Adipose tissue (tissue), 3 donors: Measurements from ENCODE around the gene ENTPD2. TPM values are rescaled to one million over a fixed set of nuclear protein-coding genes. Genes with fewer than 3 reads are reported as not detected.
"Not testable (repeated sequence)": the region's sequence is repeated elsewhere in the genome, so short reads cannot be mapped to it uniquely, and the experiment has no call there.

ENCODE experiments used
- H3K27ac ChIP-seq: one replicate; pipeline ENCODE4 v1.5.1; 2013; ENCODE audit warnings: low read depth, low read length
- WGBS, 3 donors: extraction: QIAGEN DNeasy Blood & Tissue Kit; methylation state at CpG; one replicate each; pipeline ENCODE4 v1.1.7; 2013; 5-methylcytosine and 5-hydroxymethylcytosine counted together
- polyA plus RNA-seq, 3 donors: library from polyadenylated mRNA; stranded (reverse); fragments of 200-250 nt; gene quantifications; one replicate each; pipeline ENCODE4 v1.2.3, GENCODE V29; 2013
- donor health status: healthy with polysubstance abuse.
- donor health status: Bipolar disorder and iron deficiency.
- donor health status: healthy.

The ENTPD2 gene
- polyA plus RNA-seq, 3 donors = 0.61 to 1.6 (median 1.3) TPM

DNA sequence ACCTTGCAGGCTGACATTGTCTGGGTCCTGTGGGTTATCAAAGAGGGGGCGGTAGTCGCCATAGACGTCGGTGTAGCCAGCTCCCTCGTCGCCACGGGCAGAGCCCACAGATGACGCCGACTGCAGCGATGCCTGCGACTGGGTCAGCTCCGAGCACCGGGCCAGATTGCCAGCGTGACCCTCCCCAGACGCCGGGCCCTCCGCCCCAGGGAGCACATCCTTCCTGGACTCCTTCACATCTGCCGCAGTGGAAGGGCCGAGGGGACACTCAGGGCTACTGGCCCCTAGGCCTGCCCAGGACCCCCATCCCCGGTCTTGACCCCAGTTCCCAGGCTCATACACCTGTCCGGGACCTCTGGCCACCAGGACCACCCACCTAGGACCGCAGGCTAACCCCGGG is 39.7 kb downstream of the ENTPD2 start:
- no peak overlapping the region for H3K27ac ChIP-seq
- WGBS, 3 donors = 92 to 97% (median 94%) methylated on average over 23 of the region's 23 CpGs

DNA sequence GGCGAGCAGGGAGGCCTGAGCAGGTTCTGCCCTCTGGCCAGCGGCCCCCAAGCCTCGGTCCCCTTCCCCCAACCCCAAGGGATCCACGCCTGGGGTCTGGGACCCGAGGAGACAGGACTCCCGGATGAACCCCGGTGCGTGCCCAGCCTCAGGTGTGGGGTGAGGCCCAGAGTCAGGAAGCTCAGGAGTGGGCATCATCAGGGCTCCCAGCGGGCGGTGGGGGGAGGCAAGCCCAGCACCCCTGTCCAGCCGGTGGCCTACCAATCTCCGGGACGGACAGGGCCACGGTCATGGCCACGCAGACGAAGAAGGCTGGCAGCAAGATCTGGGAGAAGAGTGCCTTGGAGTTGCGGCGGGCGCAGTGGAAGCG is 40.3 kb downstream of the ENTPD2 start:
- 94 to 96% (median 95%) methylated on average over 15 to 20 of the region's 20 CpGs for WGBS, 3 donors

DNA sequence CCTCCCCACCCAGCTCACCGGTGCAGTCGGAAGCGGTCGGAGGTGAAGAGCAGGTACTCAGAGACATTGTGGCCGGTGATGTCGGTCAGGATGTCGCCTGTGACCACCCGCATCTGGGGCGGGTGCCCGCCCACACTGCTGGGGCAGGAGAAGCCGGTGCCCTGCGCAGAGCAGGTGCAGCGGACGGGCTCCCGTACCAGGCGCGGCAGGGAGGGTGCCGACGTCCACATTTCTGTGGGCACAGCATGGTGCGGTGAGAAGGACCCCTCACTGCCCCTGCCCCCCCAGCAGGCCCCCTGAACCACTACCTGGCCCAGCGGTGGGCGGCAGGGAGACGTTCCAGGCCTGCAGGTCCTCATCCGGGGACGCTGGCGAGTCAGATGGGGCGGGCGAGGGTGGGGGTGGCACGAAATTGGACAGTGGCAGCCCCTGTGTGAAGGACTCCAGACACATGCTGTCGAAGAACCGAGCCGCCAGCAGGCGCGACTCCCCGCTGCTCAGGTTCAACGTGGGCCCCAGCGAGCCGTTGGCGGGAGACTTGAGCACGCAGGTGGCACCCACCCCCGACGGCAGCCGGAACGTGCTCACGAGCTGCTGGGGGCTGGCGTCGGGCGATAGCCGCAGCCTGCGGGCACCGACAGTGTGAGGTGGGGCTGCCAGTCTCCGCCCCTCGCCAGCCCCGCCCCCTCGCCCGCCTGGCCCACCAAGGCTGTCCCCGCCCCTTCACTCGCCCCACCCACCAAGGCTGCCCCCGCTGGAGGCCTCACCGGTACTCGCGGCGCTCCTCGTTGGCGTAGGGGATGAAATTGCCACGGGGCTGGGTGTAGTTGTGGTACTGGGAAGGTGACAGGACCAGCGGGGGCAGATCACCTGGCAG is 40.9 kb downstream of the ENTPD2 start:
- WGBS, 3 donors = 86 to 88% (median 88%) methylated on average over 63 to 67 of the region's 67 CpGs
- no peak overlapping the region for H3K27ac ChIP-seq

More for the DNA sequence above, 40.3 kb downstream of the ENTPD2 start:
- no peak overlapping the region for H3K27ac ChIP-seq

DNA sequence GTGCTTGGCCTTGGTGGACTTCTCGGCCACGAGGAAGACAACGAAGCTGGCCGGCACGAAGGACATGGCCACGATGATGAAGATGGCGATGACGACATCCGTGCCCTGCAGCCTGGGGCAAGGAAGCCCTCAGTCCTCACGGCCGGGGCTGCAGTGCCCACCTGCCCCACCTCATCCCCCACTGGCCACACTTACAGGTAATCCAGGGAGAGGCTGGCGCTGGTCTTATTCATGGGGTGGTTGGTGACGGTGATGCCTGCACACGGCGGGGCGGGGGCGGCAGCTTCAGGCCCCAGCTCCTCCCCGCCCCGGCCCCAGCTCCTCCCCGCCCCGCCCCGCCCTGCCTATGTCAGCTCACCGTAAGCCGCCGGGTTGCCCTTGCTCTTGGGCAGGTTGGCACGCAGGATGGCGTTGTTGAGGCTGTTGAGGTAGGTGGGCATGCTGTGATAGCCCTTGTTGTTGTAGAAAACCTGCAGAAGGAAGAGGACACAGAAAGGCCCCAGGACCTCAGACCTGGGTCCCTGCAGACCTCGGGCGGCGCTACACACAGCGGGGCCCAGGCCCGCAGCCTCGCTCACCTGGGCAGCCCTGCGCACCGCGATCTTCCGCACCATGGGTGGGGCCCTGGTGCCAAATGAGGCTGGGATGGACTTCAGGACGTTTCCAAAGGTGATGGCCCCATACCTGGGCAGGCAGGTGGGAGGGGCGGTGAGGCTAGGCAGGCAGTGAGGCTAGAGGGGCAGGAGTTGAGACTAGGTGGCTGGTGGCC is 41.8 kb downstream of the ENTPD2 start:
- 93 to 95% (median 95%) methylated on average over 26 to 39 of the region's 39 CpGs for WGBS, 3 donors
- H3K27ac ChIP-seq = no peak overlapping the region

DNA sequence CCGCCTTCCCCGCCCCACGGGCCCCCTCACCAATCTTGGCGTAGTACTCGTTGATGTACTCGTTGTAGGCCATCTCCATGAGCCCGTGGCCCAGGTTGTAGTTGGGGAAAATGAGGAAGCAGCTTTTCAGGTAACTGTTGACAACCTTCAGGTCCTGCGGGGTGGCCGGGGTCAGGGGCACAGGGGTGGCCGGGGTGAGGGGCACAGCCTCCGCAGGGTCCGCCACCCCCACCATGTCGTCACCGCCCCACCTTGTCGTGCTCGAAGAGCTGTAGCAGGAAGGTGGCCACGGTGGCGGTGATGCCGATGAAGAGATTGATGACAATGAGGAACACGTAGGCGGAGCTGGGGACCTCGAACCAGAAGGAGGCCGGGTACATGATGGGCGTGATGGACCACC is 42.7 kb downstream of the ENTPD2 start:
- 94 to 97% (median 96%) methylated on average over 24 of the region's 24 CpGs for WGBS, 3 donors
- no peak overlapping the region for H3K27ac ChIP-seq

DNA sequence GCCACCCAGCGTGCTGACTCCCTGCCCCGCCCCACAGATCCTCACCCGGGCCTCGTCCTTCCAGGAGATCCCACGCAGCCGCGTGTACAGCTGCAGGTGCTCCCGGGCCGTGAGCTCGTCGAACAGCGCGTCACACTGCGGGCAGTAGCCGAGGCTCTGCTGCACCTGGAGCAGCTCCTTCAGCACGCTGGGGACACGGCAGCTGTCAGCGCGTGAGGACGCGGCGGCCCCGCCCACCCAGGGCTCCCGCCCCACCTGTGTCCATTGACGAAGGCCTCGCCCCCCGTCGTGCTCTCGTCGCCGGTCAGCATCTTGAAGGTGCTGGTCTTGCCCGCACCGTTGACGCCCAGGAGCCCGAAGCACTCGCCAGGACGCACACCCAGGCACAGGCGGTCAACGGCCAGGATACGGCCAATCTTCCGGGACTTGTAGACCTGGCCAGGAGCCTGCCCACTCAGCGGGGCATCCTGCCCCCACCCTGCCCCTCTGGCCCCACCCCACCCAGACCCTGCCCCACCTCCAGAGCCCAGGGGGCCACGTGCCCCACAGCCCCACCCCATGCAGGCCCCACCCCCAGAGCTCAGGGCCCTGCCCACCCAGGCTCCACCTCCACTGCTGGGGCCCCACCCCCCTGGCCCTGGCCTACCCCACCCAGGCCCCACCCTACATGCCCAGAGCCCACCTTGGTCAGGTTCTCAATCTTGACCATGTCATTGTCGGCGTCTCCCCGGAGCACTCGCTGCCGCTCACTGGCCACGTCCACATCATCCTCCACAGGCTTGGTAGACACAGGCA is 43.7 kb downstream of the ENTPD2 start:
- 93 to 97% (median 95%) methylated on average over 45 to 49 of the region's 49 CpGs for WGBS, 3 donors
- H3K27ac ChIP-seq = no peak overlapping the region

DNA sequence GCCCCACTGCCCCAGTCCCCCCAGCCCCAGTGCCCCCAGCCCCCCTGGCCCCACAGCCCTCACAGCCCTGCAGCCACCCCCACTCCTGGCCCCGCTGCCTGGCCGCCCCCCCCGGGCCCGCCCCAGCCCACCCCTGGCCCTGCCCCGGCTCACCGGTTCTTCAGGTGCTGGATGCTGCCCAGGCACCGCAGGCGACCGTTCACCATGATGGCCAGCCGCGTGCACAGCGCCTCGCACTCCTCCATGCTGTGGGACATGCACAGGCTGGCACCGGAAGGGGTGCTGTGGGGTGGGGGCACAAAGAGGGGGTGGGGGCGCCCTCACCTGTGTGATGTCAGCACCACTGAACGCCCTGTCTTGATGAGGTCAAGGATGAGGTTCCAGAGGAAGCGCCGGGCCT is 44.6 kb downstream of the ENTPD2 start:
- no peak overlapping the region for H3K27ac ChIP-seq
- 88 to 93% (median 91%) methylated on average over 12 to 18 of the region's 18 CpGs for WGBS, 3 donors

DNA sequence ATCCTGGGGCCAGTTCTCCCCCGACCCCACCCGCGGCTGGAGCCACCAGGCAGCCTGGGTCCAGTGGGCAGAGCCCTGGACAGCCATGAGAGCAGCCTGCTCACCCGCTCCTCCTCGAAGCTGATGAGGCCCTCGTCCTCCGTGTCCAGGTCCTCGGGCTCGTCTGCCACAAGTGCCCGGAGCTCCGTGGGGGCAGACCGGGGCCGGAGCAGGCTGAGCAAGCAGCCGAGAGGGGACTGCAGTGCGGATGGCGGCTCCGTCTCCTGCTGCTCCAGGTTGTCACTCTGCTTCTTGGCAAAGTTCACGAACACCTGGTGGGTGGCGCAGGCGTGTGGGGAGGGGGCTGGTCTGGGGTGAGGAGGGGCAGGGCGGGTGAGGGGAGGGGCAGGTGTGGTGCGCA is 45.5 kb downstream of the ENTPD2 start:
- 84 to 89% (median 87%) methylated on average over 21 to 22 of the region's 22 CpGs for WGBS, 3 donors
- no peak overlapping the region for H3K27ac ChIP-seq

DNA sequence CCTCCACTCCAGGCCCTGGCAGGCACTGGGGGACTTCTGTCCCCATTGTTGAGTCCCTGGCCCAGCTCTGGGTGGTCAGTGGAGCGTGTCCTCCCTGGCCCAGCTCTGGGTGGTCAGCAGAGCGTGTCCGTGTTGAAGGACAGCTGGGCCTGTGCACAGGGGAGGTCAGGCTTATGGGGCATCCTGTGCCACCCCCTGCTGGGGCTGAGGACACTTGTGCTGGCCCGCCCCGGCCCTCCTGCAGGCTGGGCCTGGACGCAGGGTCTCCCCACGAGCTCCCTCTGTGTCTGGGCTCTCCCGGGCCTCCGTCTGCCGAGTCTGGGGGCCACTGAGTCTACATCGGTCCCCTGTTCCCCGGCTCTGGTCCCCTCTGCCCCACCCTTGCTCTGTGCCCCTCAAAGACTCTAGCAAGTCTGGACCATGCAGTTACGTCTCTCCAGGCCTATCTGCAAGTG is 46.0 kb downstream of the ENTPD2 start:
- WGBS, 3 donors = 86 to 93% (median 92%) methylated on average over 11 to 13 of the region's 13 CpGs
- H3K27ac ChIP-seq = no peak overlapping the region

DNA sequence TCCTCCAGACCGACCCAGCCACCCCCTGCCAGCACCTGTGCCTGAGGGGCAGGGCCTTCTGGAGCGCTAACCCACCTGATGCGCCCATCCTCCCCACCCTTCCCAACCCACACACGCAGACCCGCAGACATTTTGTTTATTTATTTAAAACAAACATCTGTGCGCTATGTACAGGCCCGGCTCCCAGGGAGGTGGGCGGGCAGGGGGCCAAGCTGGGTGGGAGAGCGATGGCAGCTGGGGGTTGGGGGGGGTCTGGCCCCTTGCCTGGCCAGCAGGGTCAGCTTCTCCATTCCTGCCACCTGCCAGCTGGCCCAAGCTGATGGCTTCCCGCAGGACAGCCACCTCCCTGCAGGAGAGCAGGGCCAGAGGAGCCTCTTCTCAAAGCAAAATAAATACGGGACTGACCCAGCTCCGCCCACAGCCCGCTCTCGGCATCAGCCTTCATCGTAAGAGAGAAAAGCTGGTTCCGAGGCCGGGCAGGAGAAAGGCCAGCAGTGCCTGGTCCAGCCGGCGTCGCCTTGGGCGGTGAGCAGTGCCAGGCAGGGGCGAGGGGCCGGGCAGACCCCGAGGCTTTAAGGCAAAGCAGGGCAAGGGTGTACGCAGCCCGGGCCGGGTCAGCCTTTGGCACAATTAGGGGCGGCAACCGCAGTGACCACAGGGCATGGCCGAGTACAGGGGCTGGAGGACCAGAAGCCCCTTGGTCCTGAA is 46.6 kb downstream of the ENTPD2 start:
- WGBS, 3 donors = 72 to 82% (median 81%) methylated on average over 28 to 30 of the region's 30 CpGs
- H3K27ac ChIP-seq = no peak overlapping the region

DNA sequence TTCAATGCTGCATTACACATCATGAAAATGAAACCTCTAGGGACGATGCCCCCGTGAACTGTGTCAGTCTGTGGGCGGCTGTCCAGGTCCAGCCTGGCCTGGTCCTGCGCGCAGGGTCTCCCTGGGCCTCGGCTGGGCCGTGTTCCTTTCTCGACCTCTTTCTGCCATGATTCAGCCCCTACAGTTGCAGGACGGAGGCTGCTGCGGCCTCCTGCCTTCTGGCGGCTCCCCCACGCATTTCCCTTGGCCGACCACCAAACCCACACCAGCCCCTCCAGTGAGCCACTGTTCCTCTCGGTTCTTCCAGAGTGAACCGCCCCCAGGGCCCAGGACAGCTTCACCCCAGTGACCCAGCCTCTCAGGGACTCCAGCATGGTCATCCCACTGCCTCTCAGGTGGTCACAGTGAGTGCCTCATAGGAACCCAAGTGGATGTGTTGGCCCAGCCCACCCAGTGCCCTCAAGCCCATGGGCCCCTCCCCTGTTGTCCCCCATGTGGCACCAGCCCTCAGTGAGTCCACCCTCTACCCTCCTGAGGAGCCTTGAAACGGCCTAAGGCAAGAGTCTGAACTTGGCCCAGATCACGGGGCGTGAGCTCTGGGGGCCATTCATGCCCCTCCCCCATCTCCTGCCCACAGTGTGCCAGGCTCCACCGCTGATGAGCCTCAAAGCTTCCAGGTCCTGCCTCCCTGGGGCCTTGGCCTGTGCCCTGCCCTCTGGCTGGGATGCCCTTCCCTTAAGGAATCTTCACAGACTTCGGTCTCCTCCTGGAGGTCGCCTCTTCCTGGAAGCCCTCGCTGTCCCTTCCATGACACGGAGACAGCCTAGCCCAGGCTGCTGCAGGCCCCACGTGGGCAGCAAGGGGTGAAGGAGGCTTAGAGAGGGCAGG is 47.5 kb downstream of the ENTPD2 start:
- no peak overlapping the region for H3K27ac ChIP-seq
- WGBS, 3 donors = 50 to 91% (median 53%) methylated on average over 24 of the region's 24 CpGs

DNA sequence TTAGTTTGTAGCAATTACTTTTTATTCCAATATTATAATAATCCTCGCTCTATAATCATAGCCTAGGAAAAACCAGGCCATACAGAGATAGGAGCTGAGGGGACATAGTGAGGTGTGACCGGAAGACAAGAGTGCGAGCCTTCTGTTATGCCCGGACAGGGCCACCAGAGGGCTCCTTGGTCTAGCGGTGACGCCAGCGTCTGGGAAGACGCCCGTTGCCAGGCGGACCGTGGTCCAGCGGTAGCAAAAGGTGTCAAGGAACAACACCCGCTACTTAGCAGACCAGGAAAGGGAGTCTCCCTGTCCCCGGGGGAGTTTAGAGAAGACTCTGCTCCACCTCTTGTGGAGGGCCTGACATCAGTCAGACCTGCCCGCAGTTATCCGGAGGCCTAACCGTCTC is 49.6 kb downstream of the ENTPD2 start:
- WGBS, 3 donors = 37 to 46% (median 46%) methylated on average over 16 to 17 of the region's 17 CpGs
- not testable (repeated sequence) for H3K27ac ChIP-seq

DNA sequence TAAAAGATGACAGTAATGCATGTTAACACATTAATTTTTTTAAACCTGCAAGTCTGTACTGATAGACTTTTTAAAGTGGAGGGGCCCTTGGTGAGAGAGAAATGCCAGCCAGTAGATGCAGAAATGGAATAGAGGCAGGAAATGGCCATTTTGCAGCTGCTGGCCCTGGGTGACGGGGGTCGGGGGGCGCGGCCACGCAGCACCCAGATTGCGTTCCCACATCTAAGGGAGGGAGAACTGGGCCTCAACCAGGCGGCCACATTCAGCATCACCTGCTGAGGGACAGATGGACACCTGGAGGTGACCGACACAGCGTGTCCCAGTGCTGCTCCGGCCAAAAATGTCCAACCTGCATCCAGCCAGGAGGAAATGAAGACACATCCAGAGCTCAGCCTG is 51.2 kb downstream of the ENTPD2 start:
- H3K27ac ChIP-seq = no peak overlapping the region
- WGBS, 3 donors = 77 to 89% (median 86%) methylated on average over 10 of the region's 10 CpGs

DNA sequence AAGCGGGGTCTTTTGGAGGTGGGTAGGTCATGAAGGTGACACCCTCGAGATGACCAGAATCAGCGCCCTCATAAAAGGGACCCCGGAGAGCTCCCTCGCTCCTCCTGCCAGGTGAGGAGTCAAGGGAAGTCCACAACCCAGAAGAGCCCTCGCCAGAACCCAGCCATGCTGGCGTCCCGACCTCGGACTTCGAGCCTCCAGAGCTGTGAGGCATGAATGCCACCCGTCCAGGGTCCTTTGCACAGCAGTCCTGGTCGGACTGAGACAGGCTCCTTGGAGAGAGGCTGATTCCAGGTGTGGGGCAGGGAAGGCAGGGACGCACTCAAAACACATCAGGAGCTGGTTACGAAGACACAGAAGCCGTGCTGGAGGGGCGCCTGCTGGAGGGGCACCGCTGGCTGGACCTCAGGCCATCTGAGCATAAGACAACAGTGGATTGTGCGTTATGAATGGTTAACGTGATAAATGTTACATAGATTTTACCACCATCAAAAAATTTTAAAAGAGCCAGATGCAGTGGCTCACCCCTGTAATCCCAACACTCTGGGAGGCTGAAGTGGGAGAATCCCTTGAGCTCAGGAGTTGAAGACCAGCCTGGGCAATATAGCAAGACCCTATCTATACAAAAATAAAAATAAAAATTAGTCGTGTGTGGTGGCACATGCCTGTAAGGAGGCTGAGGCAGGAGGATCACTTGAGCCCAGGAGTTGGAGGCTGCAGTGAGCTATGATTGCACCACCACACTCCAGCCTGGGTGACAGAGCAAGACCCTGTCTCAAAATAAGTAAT is 51.8 kb downstream of the ENTPD2 start:
- 83 to 90% (median 89%) methylated on average over 19 to 20 of the region's 20 CpGs for WGBS, 3 donors
- no peak overlapping the region for H3K27ac ChIP-seq

DNA sequence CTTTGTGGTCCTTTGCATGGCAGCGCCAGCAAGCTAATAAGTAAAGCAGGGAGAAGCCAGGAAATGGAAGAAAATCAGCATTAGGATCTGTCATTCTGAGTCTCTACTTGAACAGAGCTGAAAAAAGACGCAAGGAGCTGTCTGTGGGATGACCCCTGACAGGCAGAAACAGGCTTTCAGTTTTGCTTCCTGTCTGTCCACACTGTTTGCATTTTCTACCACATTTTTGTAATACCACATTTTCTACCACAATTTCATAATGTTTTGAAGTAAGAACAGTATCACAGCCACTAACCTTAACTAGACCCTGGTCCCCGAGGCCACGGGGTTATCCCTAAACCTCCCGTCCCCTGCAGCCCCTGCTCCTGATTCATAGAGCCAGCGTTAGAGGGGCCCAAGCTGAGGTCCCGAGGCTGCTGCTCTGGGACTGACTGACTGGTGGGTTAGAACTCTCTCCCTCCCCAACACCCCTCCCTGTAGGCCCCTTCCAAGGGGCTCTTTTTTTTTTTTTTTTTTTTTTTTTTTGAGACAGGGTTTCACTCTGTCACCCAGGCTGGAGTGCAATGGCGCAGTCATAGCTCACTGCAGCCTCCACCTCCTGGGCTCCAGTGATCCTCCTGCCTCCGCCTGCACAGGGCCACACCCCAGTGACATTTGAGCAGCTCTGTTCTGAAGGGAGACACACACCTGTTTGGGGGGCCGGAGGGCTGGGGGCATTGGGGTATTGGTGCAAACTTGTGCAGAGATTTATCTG is 53.5 kb downstream of the ENTPD2 start:
- no peak overlapping the region for H3K27ac ChIP-seq
- WGBS, 3 donors = 50 to 68% (median 53%) methylated on average over 10 of the region's 10 CpGs
